Activated gamma-delta T cell treated with anti-CD3 and anti-CD28 coated beads, Interleukin-2, amount 50 U/mL, for 16 hours (primary cell): ENCODE measurements around the gene PCMT1.

ENCODE experiments used
- DNase-seq: peaks from one replicate; pipeline ENCODE4 v3.0.0-alpha.2; 2020; ENCODE audit warnings: low read depth

The PCMT1 gene

DNA sequence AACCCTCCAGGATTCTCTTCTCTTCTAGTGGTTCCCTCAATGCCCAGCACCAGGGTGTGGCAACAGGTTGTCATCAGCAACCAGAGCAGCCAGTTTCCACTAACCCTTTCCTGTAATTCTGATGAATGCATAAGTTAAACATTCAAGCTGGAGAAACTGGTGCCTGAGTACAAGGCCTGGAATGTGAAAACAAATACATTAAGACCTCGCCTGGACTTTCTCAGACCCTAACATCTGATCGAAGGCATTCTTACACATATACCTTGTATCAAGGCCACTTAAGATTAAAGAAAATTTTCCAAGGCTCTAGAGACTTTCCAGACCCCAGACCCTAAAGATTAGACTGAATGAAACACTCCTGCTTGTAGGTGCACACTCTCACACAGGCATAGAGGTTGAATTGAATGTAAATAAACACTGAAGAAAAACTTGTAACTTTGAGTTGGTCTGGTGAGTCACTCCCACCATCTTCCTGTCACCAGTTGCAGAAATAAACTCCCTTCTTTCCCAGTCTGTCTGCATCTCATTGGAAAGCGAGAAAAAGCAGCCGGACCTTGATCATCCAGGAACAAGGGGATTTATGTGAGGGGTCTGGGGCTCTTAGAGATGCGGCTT is 105.6 kb downstream of the PCMT1 start:
- no peak for DNase-seq

DNA sequence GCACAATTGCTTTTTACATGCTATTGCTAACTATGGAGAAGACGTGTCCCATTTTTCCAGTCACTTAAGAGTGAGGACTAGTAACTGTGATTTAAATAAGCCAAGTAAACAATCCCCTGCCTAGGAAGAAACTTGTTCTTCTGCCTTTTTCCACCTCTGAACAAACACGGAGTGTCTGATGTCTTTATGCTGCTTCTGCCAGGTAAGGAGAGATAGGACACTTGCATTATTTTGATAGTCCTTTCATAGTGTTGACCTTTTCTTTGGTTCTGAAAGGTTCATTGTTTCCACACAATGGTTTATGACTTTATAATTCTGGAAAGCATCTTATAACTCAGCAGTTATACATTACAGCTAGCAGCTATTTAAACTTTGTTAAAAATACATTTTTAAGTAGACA is 106.2 kb downstream of the PCMT1 start:
- DNase-seq = no peak

DNA sequence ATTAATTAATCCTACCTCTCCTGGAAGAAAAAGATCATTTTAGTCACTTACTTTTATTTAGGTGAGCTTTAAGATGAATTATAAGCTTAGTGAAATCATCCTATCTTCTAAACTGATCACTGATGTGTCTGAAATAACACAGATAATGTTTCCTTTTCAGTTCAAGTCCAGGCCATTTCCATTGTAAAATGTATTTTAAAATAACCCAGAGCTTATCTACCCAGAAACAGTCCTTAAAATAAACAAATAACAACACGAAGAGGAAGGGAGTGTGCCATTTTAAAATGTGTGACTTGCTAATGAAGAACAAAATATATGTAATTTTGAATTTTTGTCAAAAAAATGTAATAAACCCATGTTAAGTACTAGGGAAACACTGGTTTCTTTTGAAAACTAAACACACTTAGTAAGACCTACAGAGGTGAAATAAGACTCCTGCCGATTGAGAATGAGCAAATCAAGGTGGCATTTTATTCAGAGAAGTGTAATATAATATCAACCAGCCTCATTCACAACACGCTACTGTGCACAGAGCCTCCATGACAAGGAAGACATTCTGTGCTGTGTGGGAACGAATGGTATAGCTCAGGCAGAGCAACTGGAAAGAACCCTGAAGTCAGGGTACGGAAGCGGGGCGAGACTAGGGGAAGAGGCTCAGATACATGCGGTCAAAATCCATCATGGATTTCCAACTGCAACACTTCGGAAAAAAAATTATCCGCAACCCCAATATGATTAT is 106.9 kb downstream of the PCMT1 start:
- no peak for DNase-seq

DNA sequence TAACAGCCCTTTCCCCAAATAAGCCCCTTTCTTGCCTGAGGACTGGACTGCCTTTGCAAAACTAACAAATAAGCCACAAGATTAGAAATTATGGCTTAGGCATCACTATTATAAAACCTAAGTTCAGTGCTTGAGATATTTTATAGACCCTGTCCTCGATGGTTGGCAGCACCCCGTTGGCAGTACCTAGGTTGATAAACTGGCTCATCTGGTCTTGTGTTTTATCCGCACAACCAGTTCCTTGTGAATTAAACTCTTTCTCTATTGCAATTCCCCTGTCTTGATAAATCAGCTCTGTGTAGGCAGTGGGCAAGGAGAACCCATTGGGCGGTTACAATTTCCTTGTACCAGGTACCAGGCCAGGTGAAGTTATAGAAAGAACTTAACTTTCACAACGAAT is 108.0 kb downstream of the PCMT1 start:
- no peak for DNase-seq

DNA sequence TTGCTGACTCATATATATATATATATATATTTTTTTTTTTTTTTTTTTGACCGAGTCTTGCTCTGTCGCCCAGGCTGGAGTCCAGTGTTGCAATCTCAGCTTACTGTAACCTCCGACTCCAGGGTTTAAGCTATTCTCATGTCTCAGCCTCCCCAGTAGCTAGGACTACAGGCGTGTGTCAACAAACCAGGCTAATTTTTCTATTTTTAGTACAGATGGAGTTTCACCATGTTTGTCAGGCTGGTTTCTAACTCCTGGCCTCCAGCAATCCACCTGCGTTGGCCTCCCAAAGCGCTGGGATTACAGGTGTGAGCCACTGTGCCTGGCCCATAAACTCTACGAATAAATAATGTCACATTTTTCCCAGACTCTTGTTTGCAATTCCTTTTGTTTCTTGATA is 109.8 kb downstream of the PCMT1 start:
- DNase-seq = no peak

DNA sequence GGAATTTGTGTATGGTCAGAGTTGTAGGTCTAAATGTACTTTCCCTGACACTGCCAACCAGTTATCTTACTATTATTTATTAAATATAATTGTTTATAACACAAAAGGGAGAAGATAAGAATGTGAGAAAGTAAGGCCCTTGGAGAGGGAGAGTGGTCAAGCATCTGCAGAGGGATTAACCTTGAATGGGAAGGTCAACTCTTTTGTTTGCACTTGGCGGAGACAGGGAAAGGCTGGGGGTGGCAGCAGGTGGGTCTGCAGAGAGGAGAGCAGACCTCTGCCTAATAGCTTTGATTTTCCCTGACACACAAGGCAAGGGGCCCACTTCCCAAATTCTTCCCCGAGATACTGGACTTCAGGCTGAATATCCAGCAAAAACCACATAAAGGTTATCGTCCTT is 110.4 kb downstream of the PCMT1 start:
- no peak for DNase-seq

DNA sequence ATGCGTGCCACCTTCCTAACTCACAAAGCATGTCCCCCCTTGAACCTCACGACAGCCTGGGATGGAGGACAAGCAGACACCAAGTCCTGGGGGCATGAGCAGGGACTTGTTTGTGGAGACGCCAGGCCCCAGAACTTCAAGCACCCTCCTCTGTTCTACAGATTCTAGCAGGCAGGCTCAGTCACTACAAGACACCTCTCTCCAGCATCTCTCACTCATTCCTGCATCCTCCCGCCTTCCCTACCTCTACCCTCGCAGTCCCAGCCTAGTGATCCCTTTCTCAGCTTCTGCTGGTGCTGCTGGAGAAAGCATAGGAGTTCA is 110.9 kb downstream of the PCMT1 start:
- DNase-seq = no peak
